HG02852 (cell line): Measurements from ENCODE around the gene GNA15.
"Not testable (repeated sequence)": the region's sequence is repeated elsewhere in the genome, so short reads cannot be mapped to it uniquely, and the experiment has no call there.

Experiments
- ATAC-seq: cut with Tn5 transposase; IDR thresholded peaks from one replicate; pipeline ENCODE4 v1.9.1; 2021; ENCODE audit warnings: mild to moderate bottlenecking, moderate library complexity; ENCODE audit not compliant: unreplicated experiment

The GNA15 gene

GRCh38 chr19:3189702-3190469 lies 54.1 kb downstream of the GNA15 start:
- ATAC-seq: no peak

DNA sequence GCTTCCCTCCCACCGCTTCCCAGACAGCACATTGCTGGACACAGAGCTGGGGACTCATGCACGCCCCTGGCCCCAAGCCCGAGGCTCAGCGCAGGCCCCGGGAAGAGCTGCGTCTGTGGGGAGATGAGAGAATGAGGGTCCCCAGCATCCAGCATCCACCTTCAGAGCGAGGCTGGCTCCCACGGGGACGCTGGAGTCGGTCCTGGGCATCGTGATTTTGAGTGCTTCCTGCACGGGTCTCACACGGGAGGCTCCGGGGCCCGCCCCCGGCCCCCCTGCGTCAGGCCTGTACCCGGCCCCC lies 54.6 kb downstream of the GNA15 start:
- no peak for ATAC-seq

DNA sequence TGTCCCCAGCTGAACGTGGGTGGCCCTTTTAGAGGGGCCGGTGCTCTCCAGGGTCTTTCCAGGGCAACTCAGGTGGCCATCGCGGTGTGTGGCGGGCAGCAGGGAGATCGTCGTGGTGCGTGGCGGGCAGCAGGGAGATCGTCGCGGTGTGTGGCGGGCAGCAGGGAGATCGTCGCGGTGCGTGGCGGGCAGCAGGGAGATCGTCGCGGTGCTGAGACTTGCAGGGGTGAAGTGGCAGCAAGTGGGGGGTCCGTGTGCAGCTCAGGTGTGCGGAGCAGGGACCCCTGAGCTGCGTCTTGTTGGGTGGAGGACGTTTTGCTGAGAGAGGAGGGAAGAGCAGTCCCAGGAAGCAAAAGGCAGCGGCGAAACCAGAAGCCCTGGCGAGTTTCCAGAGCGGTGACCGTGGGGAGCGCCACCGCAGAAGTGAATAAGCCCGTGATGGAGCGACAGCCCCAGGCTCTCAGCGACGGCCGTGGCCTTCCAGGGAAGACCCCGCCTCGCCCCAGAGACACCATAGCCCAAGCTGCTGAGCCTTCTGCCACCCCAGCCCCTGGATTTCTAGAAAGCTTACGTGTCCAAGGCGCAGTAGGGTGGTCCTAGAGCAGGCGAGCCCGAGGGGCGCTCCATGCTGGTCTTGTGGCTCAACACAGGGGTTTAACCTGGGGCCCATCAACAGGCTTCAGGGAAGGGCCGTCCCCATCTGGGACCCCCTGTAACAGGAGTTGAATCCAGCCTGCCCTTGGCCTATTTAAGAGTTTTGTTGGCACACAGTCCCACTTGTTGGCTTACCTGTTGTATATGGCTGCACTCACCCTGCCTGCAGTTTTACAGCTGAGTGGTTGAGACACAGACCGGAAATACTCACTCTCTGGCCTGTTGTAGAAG lies 55.3 kb downstream of the GNA15 start:
- ATAC-seq: no peak

- ATAC-seq: not testable (repeated sequence)
Measured at GRCh38 chr19:3191806-3192104, 55.9 kb downstream of the GNA15 start.

DNA sequence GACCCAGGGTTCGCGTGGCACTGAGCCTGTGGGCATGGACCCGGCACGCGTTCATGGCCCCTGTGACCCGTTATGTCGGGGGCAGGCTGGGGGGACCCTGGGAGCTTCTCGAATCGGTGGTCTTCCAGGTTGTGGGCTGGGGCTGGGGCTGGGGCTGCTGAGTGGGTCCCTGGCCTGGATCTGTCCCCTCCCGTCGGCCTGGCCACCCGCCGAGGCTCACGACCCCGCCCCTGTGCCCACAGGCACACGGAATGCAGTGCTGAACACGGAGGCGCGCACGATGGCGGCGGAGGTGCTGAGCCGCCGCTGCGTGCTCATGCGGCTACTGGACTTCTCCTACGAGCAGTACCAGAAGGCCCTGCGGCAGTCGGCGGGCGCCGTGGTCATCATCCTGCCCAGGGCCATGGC lies 56.4 kb downstream of the GNA15 start:
- ATAC-seq: no peak

DNA sequence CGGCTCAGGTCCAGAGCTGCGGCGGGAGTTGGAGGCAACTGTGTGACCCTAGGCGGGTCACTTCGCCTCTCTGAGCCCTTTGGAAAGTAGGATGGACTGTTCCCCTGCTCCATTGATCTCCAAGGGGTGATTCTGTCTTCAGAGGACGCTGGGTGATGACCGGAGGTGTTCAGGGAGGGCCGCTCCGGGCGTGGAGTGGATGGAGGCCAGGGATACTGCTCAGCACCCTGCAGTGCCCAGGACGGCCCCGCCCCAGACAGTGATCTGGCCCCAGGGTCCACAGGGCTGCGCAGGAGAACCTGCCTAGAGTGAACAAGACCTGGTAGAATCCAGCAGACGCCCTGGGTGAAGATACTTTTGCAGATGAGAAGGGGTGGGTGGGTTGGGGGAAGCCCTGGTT lies 56.9 kb downstream of the GNA15 start:
- no peak for ATAC-seq

DNA sequence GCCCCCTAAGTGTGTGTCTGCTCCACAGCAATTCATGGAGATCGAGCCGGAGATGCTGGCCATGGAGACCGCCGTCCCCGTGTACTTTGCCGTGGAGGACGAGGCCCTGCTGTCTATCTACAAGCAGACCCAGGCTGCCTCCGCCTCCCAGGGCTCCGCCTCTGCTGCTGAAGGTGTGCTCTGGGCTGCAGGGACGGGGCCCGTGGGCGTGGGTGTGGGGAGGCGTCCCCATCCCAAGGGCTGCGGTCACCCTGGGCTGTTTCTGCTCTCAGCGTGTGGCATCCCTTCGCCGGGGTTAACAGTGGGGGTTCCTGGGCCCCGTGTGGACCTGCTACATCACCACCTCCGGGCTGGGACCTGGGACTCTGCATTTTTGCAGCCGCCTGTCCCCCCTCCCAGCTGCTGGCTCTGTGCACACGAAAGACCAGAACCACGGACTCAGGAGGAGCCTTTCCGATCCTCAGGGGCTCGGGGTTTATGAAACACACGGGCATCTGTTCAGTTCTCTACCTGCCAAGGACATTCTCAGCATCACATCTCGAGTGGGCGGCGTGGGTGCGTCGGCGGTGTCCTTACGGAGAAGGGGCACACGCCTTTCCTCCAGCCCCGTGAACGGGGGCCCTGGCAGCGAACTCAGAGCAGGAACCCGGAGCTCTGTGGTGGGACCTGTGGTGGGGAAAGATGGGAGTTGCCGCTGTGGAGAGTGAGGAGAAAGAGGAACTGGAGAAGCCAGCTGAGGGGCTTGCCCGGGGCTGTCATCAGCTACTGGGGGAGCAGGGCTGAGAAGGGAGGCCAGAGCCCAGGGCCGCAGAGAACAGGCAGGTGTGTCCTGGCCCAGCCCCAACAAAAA lies 57.6 kb downstream of the GNA15 start:
- no peak for ATAC-seq

DNA sequence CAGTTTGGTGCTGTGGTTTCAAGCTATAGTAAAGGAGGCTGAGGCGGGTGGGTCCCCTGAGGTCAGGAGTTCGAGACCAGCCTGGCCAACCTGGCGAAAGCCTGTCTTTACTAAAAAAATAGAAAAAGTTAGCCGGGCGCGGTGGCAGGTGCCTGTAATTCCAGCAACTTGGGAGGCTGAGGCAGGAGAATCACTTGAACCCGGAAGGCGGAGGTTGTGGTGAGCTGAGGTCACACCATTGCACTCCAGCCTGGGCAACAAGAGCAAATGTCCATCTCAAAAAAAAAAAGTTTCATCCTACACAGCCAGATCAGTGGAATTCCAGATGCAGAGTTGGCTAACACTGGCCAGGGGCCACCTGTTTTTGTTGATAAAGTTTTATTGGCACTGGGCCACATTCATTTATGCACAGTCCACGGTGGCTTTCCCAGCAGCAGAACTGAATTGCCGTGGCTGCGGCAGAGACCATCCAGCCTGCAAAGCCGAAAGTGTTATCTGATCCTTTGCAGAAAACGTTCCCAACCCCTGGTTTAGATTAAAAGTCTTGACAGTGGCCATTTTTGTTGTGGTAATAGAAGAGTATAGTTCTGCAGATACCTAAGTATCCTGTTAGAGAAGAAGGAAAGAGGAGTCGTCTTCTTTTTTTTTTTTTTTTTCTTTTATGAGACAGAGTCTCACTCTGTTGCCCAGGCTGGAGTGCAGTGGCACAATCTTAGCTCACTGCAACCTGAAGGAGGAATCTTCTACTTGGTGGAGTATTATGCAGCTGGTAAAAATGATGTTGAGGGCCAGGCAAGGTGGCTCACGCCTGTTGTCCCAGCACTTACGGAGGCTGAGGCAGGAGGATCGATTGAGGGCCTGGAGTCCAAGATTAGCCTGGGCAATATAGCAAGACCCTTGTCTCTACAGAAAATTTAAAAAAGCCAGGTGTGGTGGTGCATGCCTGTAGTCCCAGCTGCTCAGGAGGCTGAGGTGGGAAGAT lies 58.6 kb downstream of the GNA15 start:
- no peak for ATAC-seq

DNA sequence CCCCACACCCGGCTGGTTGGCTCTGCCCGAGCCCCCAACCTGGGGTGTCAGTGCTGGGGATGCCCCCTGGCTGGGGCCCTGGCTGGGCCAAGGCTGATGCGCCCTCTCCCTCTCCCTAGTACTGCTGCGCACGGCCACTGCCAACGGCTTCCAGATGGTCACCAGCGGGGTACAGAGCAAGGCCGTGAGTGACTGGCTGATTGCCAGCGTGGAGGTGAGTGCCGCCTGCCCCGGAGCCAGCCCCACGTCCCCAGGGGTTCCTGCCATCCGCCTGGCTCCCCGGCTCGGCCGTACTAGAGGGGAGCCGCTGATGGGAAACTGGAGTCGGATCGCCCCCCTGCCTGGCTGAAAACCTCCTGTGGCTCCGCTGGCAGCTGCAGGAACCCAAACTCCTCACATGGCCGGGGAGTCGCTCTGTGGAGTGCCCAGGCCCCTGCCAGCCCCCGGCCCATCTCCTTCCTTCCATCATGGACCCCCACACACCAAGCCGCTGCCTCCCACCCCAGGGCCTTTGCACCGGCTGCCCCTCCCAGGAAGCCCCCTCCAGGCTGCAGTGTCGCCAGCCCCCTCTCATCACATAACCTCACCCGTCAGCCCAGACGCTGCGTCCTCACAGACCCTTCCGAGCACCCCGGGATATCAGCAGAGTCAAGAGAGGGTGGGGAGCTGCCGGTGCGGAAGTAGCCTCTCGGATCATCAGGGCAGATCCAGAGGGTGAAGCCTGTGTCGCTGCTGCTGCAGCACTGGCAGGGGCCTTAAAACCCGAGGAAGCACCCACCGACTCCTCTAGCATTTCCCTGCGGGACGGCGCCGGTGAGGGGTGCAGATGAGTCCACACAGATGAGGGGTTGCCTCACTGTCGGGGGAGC lies 60.5 kb downstream of the GNA15 start:
- ATAC-seq: no peak

DNA sequence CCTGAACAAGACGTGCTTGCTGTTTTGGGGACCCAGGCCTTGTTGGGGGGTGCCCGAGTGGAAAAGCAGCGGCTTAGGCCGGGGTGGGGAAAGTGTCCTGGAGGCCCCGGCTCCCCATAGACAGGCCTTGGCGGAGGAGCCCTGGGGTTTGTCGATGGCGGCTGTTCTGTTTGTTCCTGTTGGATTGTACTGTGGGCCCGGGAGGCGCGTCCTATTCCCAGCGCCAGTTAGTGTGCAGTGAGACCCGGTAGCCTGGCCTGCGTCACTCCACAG lies 61.0 kb downstream of the GNA15 start:
- ATAC-seq: no peak

GRCh38 chr19:3198901-3199700 lies 63.3 kb downstream of the GNA15 start:
- no peak for ATAC-seq

GRCh38 chr19:3201072-3201700 lies 65.4 kb downstream of the GNA15 start:
- ATAC-seq: no peak

DNA sequence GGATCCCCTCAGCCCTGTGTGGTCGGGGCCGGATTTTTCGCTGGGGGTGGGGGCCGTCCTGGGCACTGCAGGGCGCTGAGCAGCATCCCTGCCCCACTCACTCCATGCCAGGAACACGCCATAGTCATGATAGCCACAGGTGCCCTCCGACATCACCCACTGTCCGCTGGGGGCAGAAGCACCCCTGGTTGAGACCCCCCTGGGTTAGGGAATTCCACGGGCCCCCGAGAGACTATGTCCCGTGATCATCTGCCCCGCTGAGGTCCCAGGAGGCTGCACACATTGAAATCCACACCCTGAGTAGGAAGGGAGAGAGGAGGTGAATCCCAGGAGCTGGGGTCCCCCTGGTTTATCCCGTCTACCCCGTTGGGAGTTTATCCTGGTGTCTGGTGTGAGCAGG lies 66.1 kb downstream of the GNA15 start:
- no peak for ATAC-seq

GRCh38 chr19:3202346-3202745 lies 66.5 kb downstream of the GNA15 start:
- no peak for ATAC-seq

DNA sequence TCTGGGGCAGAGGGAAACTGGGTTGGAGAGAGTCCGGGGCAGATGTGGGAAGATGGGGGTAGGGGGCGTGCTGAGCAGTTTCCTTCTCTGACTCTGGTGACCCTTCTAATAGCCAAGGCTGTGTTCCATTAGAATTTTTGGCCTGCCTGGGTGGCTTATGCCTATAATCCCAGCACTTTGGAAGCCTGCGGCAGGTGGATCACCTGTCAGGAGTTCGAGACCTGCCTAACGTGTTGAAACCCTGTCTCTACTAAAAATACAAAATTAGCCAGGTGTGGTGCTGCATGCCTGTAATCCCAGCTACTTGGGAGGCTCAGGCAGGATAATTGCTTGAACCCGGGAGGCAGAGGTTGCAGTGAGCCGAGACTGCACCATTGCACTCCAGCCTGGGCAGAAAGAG lies 67.1 kb downstream of the GNA15 start:
- not testable (repeated sequence) for ATAC-seq

- ATAC-seq: no peak
Measured at GRCh38 chr19:3203805-3204645, 68.2 kb downstream of the GNA15 start.

- ATAC-seq: no peak
Measured at GRCh38 chr19:3204646-3205275, 68.9 kb downstream of the GNA15 start.
